Neural cell (in vitro differentiated cells): ENCODE results near the gene AMBP.

Experiments used
- CTCF ChIP-seq: fragments of 450-650 bp; IDR thresholded peaks from 2 replicates; pipeline ENCODE4 v1.5.1; 2014; ENCODE audit warnings: antibody characterized with exemption, mild to moderate bottlenecking, moderate library complexity; ENCODE audit not compliant: poor library complexity, severe bottlenecking
- EZH2 ChIP-seq: fragments of 200-600, 300-800 bp; shearing (Covaris generic), sonication (generic); IDR thresholded peaks from 2 replicates; pipeline ENCODE4 v1.6.1; 2014; ENCODE audit warnings: antibody characterized with exemption, low read length, borderline replicate concordance, mild to moderate bottlenecking; ENCODE audit not compliant: insufficient read depth, poor library complexity, severe bottlenecking
- POLR2AphosphoS5 ChIP-seq: IDR thresholded peaks from 2 replicates; pipeline ENCODE4 v1.6.1; 2012
- REST ChIP-seq: IDR thresholded peaks from 2 replicates; pipeline ENCODE4 v1.6.1; 2012; ENCODE audit warnings: borderline replicate concordance

DNA sequence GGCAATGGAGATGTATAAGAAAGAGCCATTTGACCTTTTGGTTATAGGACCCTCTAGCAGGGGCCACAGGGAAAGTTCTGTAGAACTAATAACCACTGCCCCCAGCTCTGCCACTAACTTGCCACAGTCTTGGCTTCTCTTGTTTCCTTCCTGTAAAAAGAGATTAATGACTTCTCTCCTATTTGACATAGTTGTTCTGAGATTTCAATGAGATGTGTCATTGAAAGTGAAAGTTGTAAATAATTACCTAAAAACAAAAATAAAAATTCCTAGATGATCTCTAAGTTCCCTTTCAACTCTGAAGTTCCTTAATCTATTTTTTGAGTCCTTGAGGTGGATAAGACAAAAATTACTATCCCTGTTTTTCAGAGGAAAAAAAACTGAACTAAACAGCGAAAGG is 22.4 kb upstream of the AMBP start:
- TF ChIP-seq CTCF (no peak), REST (no peak), POLR2AphosphoS5 (no peak), EZH2 (no peak)
